HG03575 (cell line): ENCODE measurements around the gene RASGEF1B.

Experiments
- ATAC-seq: cut with Tn5 transposase; IDR thresholded peaks from one replicate; pipeline ENCODE4 v1.9.1; 2021; ENCODE audit not compliant: unreplicated experiment, insufficient number of reproducible peaks, low FRiP score; ENCODE audit errors: extremely low read depth

The RASGEF1B gene

DNA sequence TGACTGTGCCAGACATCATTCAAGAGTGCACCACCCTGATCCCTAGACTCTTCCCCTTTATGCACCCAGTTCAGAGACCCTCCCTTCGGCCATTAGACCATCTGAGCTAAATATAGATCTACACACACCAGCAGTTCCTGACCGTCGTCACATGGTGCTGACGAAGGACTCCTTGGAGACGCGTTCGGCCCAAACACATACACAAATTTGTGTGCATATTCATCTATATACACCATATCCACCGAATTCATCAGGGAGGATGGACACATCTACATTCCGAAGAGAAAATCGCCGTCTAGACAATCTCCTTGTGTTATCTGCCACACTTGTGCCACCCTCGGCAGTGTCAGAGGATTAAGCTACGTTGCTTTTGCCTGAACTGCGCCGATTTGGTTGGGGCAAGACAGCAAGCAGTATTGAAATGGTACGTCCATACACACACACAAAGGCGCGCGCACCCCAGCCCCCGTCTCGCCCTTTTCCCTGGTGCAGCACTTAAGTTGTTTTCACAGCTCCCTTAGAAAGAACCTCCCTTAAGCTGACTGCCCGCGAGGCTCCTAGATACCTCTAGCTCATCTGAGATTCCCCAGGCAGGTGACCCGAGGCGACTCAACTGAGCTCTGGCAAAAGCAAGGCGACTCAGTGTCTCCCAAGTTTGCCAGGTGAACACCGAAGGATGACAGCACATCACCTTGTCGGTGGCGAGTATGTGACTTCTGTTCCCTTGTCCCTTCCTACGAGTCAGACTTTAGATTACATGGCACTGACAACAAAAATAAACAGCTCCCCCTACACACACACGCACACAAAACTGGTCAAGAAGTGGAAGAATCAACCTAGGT is 1.0 kb downstream of the RASGEF1B start:
- ATAC-seq, result no peak

- no peak for ATAC-seq
These were observed 1.8 kb downstream of the RASGEF1B start for GRCh38 chr4:81469781-81470455.

- no peak for ATAC-seq
These were observed 3.0 kb downstream of the RASGEF1B start for GRCh38 chr4:81468678-81469077.

DNA sequence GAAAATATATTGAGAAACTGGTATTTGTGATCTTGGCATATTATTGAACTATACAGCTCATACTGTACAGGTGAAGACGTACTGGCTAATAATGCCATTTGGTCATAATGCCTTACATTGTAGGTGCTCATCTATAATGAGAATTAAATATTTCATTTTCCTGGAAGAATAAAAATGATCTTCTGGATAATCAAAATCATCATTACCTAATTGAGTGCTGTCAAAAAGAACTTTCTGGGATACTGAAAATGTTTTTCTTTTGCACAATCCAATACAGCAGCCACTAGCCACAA is 4.1 kb downstream of the RASGEF1B start:
- no peak for ATAC-seq

DNA sequence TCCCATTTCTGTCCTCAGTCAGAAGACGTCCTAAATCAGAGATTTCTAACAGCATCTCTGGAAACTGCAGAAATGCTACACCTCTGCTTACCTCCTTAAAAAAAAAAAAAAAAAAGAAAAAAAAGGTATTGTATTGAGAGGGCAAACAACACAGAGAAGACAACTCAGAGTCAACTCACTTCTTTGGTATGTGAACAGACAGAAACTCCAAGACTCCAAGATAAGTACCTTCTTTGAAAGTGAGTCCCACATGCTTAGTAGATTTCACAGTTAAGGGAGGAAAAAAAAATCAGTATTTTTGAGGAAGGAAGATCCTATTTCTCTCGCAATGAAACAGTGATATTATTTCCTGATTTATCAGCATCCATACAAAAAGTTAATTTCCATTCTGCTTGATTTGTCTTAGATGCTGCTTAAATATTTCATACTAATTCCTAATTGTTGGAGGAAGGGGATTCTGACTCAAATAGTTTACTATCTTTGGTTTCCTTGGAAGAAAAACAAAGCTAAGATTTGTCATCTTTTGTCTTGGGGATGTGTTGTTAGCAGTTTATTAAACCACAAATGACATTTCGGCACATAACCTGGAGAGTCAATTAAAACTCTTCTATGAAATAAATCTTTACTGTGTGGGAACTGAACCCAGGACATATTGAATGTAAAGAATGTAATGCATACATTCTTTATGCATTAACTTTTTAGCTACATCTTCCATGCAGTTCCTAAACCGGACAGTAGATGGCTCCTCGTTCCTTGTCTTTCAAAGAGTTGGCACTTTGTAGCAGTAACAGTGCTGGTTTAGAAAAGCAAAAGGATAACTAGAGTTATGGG is 4.7 kb downstream of the RASGEF1B start:
- no peak for ATAC-seq

GRCh38 chr4:81465406-81466340 is 6.0 kb downstream of the RASGEF1B start:
- ATAC-seq, result no peak

- no peak for ATAC-seq
These were observed 10.9 kb downstream of the RASGEF1B start for GRCh38 chr4:81460834-81461233.

DNA sequence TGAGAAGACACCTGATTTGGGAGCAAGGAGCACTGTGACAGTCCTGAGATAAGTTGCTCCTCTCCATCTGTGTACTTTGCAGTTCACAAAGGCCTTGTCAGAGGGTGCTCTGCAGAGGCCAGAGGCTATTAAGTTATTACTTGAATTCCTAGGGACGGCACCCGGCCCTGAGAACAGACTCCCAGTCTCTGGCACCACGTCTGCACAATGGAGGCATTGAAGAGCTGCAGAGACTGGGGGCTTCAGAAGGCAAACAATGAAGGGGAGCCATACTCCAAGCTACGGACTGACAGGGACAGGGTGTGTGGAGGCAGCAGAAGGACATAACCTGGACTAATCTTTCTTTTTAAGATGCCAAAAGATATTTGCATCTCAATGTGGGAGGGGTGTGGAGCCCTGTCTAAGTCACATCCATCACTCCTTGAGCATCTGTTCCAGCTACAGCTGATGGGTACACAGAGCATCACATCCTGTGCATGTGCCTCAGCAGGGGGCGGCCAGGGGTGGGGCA is 11.5 kb downstream of the RASGEF1B start:
- no peak for ATAC-seq

DNA sequence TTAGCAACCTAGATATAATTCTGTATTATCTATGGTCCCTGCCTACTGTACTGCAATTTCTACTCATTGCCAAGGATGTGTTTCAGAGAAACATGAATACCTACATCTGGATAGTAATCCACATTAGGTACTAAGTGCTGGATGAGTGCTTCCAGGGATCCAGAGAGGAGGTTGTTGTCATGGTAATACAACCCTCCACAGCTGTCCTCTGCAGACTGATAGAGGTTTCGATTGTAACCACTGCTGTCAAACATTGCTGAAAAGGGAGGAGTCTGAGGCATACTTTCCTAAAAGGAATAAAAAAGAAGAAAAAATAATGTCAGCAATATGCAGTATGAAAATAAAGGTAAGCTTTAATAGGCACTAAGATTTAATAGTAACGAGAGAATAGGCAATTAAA is 12.5 kb downstream of the RASGEF1B start:
- ATAC-seq, result no peak

DNA sequence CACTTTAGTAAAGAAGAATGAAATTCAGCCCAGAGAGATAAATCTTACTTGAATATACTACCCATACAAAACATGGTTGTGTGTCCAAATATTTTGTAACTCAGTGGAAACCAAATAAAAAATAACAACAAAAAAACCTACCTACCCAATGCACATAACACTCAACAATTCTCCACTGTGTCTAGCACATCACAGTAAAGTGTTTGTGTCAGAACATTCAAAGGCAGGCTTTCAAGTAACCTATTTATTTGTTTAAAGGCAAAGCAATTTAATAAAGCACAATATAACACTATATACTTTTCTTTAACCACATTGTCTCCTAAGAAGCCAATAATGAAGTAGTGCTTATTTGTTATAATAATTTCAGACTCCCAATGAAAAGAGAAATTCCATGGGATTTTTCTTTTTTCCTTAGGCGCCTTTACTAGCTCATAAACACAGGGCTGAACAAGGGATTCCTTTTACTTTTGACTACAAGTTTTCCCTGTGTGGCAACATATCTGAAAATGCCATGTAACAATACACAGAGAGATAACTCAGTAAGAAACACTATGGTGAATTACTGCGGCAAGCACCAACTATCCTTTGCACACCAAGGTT is 13.7 kb downstream of the RASGEF1B start:
- ATAC-seq, result no peak

DNA sequence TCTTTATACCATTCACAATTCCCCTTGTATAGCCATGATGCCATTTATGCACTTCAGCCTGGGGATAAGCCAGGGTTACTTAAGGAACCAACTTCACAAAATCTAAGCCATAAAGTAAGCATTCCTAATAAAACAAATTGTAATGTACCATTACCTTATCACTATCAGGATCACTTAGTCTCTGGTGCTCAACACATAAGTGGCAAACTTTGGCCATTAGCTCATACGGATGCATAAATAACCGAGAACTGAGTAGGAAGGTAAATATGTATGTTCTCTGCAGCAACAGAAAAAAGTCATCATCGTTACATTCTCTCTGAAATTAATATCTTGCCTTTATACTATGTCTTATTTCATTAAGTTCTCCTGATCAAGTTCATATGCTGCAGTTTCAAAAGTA is 14.4 kb downstream of the RASGEF1B start:
- no peak for ATAC-seq

GRCh38 chr4:81455897-81456296 is 15.8 kb downstream of the RASGEF1B start:
- ATAC-seq, result no peak

DNA sequence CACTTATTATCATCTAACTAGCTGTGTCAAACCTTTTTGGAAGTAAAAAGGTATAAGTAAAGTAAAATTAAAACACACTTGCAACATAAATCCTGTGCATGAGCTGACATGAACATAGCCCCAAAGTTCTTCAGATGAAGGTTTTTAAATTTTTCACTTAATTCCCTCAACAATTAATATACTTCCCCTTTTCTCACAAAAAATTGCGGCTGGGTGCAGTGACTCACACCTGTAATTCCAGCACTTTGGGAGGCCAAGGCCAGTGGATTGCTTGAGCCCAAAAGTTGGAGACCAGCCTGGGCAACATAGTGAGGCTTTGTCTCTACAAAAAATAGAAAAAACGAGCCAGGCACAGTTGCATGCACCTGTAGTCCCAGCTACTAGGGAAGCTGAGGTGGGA is 16.8 kb downstream of the RASGEF1B start:
- no peak for ATAC-seq

DNA sequence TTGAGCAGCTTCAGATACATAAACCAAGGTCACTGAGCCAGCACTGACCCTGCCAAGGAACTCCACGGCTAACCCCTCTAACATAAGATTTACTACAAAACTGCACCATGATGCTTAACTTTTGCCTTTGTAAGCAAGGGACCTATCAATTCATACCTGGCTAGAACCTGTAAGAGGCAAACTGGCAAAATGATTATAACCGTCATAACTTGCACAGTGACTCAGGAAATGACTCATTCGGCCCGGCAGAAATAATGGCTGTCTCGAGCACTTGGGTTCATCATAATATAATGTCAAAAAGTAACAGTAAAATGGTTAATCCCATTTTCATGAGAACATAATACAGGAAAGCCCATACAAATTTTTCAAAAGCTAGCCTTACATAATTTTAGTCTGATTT is 17.2 kb downstream of the RASGEF1B start:
- ATAC-seq, result no peak

- ATAC-seq, result no peak
These were observed 18.7 kb downstream of the RASGEF1B start for GRCh38 chr4:81453024-81453423.

- no peak for ATAC-seq
These were observed 19.2 kb downstream of the RASGEF1B start for GRCh38 chr4:81452452-81453006.

GRCh38 chr4:81449015-81449414 is 22.7 kb downstream of the RASGEF1B start:
- no peak for ATAC-seq

- no peak for ATAC-seq
These were observed 24.0 kb downstream of the RASGEF1B start for GRCh38 chr4:81447566-81448229.
